Prostate gland (tissue), 2 donors: Measurements from ENCODE around the gene C1orf52.

Experiments
- POLR2A ChIP-seq: fragments of 450-650 bp; IDR thresholded peaks from one replicate; pipeline ENCODE4 v1.6.1; 2016; ENCODE audit warnings: antibody characterized with exemption, mild to moderate bottlenecking
- TF ChIP-seq, protein P1 (sequence below), 4 experiments: fragments of 200-600 bp in 2 of 4; fragments of 450-650 bp in 2 of 4; sonication (generic) in 2 of 4; IDR thresholded peaks; 1 replicate in 3 of 4; 2 replicates in 1 of 4; pipeline ENCODE4 v1.5.1; 2016 to 2019; ENCODE audit warnings: antibody characterized with exemption in 4 of 4, mild to moderate bottlenecking in 2 of 4, moderate library complexity in 2 of 4

DNA sequence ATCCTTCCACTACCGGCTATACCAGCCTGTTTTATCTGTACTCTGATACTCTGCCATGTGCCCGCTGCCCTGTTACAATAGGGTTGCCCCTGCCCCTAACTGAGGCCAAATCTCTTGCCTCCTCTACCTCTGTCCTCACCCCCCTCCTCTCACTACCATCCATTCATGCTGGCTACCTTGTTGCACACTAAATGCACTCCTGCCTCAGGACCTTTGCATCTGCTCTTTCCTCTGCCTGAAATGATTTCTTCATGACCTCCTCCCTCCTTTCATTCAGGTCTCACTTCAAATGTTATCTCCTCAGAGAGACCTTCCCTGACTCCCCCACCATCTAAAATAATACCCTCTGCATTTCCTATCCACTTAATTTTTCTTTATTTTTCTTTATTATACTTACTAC lies 51.0 kb downstream of the C1orf52 start:
- TF ChIP-seq, protein P1, sequence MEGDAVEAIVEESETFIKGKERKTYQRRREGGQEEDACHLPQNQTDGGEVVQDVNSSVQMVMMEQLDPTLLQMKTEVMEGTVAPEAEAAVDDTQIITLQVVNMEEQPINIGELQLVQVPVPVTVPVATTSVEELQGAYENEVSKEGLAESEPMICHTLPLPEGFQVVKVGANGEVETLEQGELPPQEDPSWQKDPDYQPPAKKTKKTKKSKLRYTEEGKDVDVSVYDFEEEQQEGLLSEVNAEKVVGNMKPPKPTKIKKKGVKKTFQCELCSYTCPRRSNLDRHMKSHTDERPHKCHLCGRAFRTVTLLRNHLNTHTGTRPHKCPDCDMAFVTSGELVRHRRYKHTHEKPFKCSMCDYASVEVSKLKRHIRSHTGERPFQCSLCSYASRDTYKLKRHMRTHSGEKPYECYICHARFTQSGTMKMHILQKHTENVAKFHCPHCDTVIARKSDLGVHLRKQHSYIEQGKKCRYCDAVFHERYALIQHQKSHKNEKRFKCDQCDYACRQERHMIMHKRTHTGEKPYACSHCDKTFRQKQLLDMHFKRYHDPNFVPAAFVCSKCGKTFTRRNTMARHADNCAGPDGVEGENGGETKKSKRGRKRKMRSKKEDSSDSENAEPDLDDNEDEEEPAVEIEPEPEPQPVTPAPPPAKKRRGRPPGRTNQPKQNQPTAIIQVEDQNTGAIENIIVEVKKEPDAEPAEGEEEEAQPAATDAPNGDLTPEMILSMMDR (IDR thresholded peaks at IDR 0.05), result no peak
- TF ChIP-seq POLR2A, result no peak
